GM23338 (cell line): ENCODE results near the gene NHEJ1. TPM values are rescaled to one million over a fixed set of nuclear protein-coding genes. Genes with fewer than 3 reads are reported as not detected.

ENCODE experiments used
- ATAC-seq: fragments of 200-7000 bp; cut with Tn5 transposase; 3 replicates; pipeline ENCODE4 v1.9.1; 2020
- DNase-seq: peaks from one replicate; pipeline ENCODE4 v3.0.0-alpha.2; 2015; ENCODE audit warnings: low spot score
- H2AFZ ChIP-seq: fragments of 200-600 bp; sonication (generic); 2 replicates; pipeline ENCODE4 v1.8.0; 2016; ENCODE audit warnings: antibody characterized with exemption, mild to moderate bottlenecking, moderate library complexity
- H3F3A ChIP-seq: fragments of 200-600 bp; sonication (generic); replicated peaks from 2 replicates; pipeline ENCODE4 v1.8.0; 2017; ENCODE audit warnings: antibody characterized with exemption, mixed run types, low read depth
- H3K27ac ChIP-seq: fragments of 200-600 bp; sonication (generic); 2 replicates; pipeline ENCODE4 v1.6.1; 2016; ENCODE audit warnings: low read depth
- H3K27me3 ChIP-seq: fragments of 200-600 bp; sonication (generic); 2 replicates; pipeline ENCODE4 v1.8.0; 2016; ENCODE audit warnings: mild to moderate bottlenecking, mixed run types, moderate library complexity; ENCODE audit not compliant: insufficient read depth
- H3K36me3 ChIP-seq: fragments of 200-600 bp; sonication (generic); 2 replicates; pipeline ENCODE4 v1.8.0; 2016; ENCODE audit warnings: mild to moderate bottlenecking; ENCODE audit not compliant: insufficient read depth
- H3K4me1 ChIP-seq: fragments of 200-600 bp; sonication (generic); 2 replicates; pipeline ENCODE4 v1.8.0; 2016; ENCODE audit warnings: mild to moderate bottlenecking, moderate library complexity; ENCODE audit not compliant: insufficient read depth
- H3K4me2 ChIP-seq: fragments of 200-600 bp; sonication (generic); 2 replicates; pipeline ENCODE4 v1.7.1; 2017; ENCODE audit warnings: mixed run types
- H3K4me3 ChIP-seq: fragments of 200-600 bp; sonication (generic); 2 replicates; pipeline ENCODE4 v1.6.1; 2016; ENCODE audit warnings: mixed run types
- H3K79me2 ChIP-seq: fragments of 200-600 bp; sonication (generic); replicated peaks from 2 replicates; pipeline ENCODE4 v1.8.0; 2017; ENCODE audit warnings: mild to moderate bottlenecking; ENCODE audit not compliant: insufficient read depth
- H3K9me2 ChIP-seq: fragments of 200-600 bp; sonication (generic); 2 replicates; pipeline ENCODE4 v1.8.0; 2017; ENCODE audit not compliant: insufficient read depth
- H4K20me1 ChIP-seq: fragments of 200-600 bp; sonication (generic); replicated peaks from 2 replicates; pipeline ENCODE4 v1.8.0; 2017; ENCODE audit warnings: mild to moderate bottlenecking; ENCODE audit not compliant: insufficient read depth
- H3K27ac Mint-ChIP-seq: 2 replicates; pipeline ENCODE4 v1.8.0; 2020; ENCODE audit warnings: inconsistent platforms, mild to moderate bottlenecking, moderate library complexity, mixed read lengths
- H3K27me3 Mint-ChIP-seq: 3 replicates; pipeline ENCODE4 v1.8.0; 2022; ENCODE audit warnings: low read depth, mild to moderate bottlenecking, moderate library complexity, mixed read lengths, inconsistent platforms; ENCODE audit not compliant: insufficient read depth, poor library complexity
- H3K36me3 Mint-ChIP-seq: 3 replicates; pipeline ENCODE4 v1.8.0; 2021; ENCODE audit warnings: low read depth, mild to moderate bottlenecking, inconsistent platforms, moderate library complexity, mixed read lengths
- H3K4me1 Mint-ChIP-seq: 3 replicates; pipeline ENCODE4 v1.8.0; 2020; ENCODE audit warnings: mild to moderate bottlenecking, inconsistent platforms, mixed read lengths
- H3K4me3 Mint-ChIP-seq: 3 replicates; pipeline ENCODE4 v1.8.0; 2021; ENCODE audit warnings: moderate library complexity, mild to moderate bottlenecking, inconsistent platforms, mixed read lengths
- H3K9me3 Mint-ChIP-seq: 3 replicates; pipeline ENCODE4 v1.8.0; 2020; ENCODE audit warnings: moderate library complexity, mild to moderate bottlenecking, inconsistent platforms, mixed read lengths
- ETS1 ChIP-seq: IDR thresholded peaks from 2 replicates; pipeline ENCODE4 v1.6.1; 2016; ENCODE audit warnings: antibody characterized with exemption
- JUNB ChIP-seq: IDR thresholded peaks from one replicate; pipeline ENCODE4 v1.6.1; 2016; ENCODE audit warnings: antibody characterized with exemption; ENCODE audit not compliant: unreplicated experiment
- NANOG ChIP-seq: IDR thresholded peaks from 2 replicates; pipeline ENCODE4 v1.6.1; 2016; ENCODE audit warnings: antibody characterized with exemption, borderline replicate concordance
- POLR2AphosphoS5 ChIP-seq: IDR thresholded peaks from 2 replicates; pipeline ENCODE4 v1.6.1; 2016; ENCODE audit warnings: antibody characterized with exemption, low read depth
- REST ChIP-seq: IDR thresholded peaks from one replicate; pipeline ENCODE4 v1.6.1; 2018; ENCODE audit warnings: antibody characterized with exemption; ENCODE audit not compliant: unreplicated experiment
- STAT1 ChIP-seq: IDR thresholded peaks from one replicate; pipeline ENCODE4 v1.6.1; 2016; ENCODE audit warnings: antibody characterized with exemption; ENCODE audit not compliant: unreplicated experiment
- ZNF114 ChIP-seq: fragments of 250-450 bp; sonication (Bioruptor Pico); IDR thresholded peaks from 2 replicates; pipeline ENCODE4 v1.5.0; 2020; ENCODE audit warnings: mild to moderate bottlenecking, moderate library complexity
- ZNF331 ChIP-seq: fragments of 250-450 bp; sonication (Bioruptor Pico); IDR thresholded peaks from 2 replicates; pipeline ENCODE4 v1.5.0; 2020; ENCODE audit warnings: low read depth, mild to moderate bottlenecking, moderate library complexity
- ZNF462 ChIP-seq: fragments of 250-450 bp; sonication (Bioruptor Pico); IDR thresholded peaks from 2 replicates; pipeline ENCODE4 v1.5.0; 2020; ENCODE audit warnings: mild to moderate bottlenecking, moderate library complexity
- polyA plus RNA-seq: library from polyadenylated mRNA; unstranded; fragments of >200 nt; fragmentation: Nextera tagmentation; extraction: Ambion mirVana; gene quantifications from 2 replicates; pipeline ENCODE4 v1.2.1, GENCODE V29; 2016
- total RNA-seq: library from RNA; depleted of rRNA; stranded (reverse); fragments of >200 nt; shearing (Covaris generic); gene quantifications from 2 replicates; pipeline ENCODE4 v1.2.3, GENCODE V29; 2014

The NHEJ1 gene
- total and polyA plus RNA-seq, 2 experiments from 2014 or later, result 19.6 to 30.6 TPM

- Histone ChIP-seq H3K4me2 (no peak overlapping the region), H2AFZ (no peak overlapping the region), H3F3A (peaks cover 15% of the 10 kb centered on the region; the same call in 1 of the 2 replicates), H3K4me1 (peaks cover 15% of the 10 kb centered on the region), H3K79me2 (no peaks in the 10 kb centered on the region), H4K20me1 (no peaks in the 10 kb centered on the region; the same call in 1 of the 2 replicates), H3K27me3 (no peaks in the 10 kb centered on the region), H3K4me3 (no peak overlapping the region), H3K27ac (no peak overlapping the region), H3K9me2 (no peaks in the 10 kb centered on the region), H3K36me3 (no peaks in the 10 kb centered on the region; the same call in 1 of the 2 replicates)
- ATAC-seq, result no peak
- peaks cover 10% of the 10 kb centered on the region for H3K27me3 Mint-ChIP-seq
- peaks cover 16% of the 10 kb centered on the region; the same call in 2 of the 3 replicates for H3K36me3 Mint-ChIP-seq
- no peak overlapping the region for H3K27ac Mint-ChIP-seq
- no peak for DNase-seq
- peaks cover 9% of the 10 kb centered on the region; the same call in 2 of the 3 replicates for H3K9me3 Mint-ChIP-seq
- peak overlapping the region; percentile 88; the same call in 1 of the 3 replicates for H3K4me3 Mint-ChIP-seq
- H3K4me1 Mint-ChIP-seq, result peaks cover 15% of the 10 kb centered on the region; the same call in 2 of the 3 replicates
- TF ChIP-seq ZNF331 (no peak), NANOG (no peak), JUNB (no peak), ZNF114 (CRISPR knock-in tag) (no peak), REST (no peak), STAT1 (no peak), ZNF462 (no peak), POLR2AphosphoS5 (no peak), ETS1 (no peak)
Measured at GRCh38 chr2:219205165-219205538, 44.5 kb upstream of the NHEJ1 start.
